GM13976 (cell line): ENCODE data around the gene LRRC3C.

Source experiments
- DNase-seq: peaks from one replicate; pipeline ENCODE4 v3.0.0; 2012; ENCODE audit warnings: low spot score
- in situ Hi-C: fragments of 300-500 bp; cut with MboI; formaldehyde crosslinking; loops from one replicate; pipeline ENCODE4 v1.12.0; 2022; ENCODE audit warnings: low sequenced_read_pairs, mixed read lengths, inconsistent platforms; ENCODE audit not compliant: unreplicated experiment
- TF ChIP-seq, protein P1 (sequence below): IDR thresholded peaks from 2 replicates; pipeline ENCODE4 v1.5.1; 2012; ENCODE audit warnings: borderline replicate concordance, mild to moderate bottlenecking; ENCODE audit not compliant: insufficient read depth; ENCODE audit errors: extremely low read depth, missing control alignments, control extremely low read depth

LRRC3C gene

DNA sequence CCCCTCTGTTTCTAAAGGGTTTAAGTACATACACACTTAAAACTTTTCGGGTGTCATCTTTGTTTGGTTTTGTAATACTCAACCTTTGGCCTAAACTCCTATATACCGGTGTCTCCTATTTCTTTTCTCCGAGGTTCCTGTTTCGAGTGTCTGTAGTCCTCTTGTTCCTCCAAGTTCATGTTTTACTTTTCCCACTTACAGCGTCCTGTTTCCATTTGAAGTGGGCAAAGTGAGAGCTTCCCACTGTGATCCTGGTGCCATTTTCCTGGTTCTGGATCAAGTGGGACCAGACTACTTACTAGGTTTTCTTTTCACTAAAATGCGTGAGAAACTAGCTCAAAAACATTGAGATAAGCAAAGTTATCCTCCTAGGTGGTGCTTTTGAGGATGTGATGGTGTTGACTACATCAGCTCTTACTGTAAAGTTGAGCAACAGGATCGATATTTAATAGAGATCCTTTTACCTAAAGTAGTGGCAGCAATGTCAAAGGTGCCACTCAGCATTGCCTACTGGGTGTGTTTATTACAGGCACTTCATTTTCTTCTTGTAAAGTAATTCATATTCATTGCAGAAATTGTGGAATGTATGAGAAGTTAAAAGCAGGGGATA lies 54.3 kb downstream of the LRRC3C start:
- DNase-seq: no peak
- TF ChIP-seq, protein P1, sequence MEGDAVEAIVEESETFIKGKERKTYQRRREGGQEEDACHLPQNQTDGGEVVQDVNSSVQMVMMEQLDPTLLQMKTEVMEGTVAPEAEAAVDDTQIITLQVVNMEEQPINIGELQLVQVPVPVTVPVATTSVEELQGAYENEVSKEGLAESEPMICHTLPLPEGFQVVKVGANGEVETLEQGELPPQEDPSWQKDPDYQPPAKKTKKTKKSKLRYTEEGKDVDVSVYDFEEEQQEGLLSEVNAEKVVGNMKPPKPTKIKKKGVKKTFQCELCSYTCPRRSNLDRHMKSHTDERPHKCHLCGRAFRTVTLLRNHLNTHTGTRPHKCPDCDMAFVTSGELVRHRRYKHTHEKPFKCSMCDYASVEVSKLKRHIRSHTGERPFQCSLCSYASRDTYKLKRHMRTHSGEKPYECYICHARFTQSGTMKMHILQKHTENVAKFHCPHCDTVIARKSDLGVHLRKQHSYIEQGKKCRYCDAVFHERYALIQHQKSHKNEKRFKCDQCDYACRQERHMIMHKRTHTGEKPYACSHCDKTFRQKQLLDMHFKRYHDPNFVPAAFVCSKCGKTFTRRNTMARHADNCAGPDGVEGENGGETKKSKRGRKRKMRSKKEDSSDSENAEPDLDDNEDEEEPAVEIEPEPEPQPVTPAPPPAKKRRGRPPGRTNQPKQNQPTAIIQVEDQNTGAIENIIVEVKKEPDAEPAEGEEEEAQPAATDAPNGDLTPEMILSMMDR: no peak
- in situ Hi-C loops: no loop called here

GRCh38 chr17:39988206-39988810 lies 60.8 kb downstream of the LRRC3C start:
- in situ Hi-C loops: no loop called here
- TF ChIP-seq, protein P1: no peak
- no peak for DNase-seq

DNA sequence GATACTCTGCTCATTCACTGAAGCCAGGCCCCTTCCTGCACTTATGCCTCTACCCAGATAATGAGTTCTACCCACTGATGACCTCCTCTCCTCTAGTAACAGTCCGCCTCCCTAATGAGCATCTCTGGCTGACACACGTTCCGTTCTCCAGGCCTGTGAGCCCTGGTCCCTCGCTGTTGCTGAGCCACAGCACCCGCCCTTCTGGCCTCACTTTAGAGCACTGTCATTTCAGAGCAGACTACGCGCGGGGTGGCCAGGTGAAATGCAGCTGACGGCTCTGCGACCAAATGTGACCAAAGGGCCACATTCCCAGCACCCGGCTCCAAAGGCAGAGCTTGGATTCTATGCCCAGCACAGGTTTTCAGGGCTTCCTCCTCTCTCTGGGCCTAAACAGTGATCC lies 66.9 kb downstream of the LRRC3C start:
- DNase-seq: no peak
- in situ Hi-C loops: no loop called here
- TF ChIP-seq, protein P1: no peak
